Dendritic cell treated with granulocyte-macrophage colony-stimulating factor and Interleukin-4, amounts not matched to agents 40 ng/mL and 50 ng/mL, for 4 days (primary cell): Measurements from ENCODE around the gene TECPR2.
"Not testable (repeated sequence)": the region's sequence is repeated elsewhere in the genome, so short reads cannot be mapped to it uniquely, and the experiment has no call there.

Experiments
- H3K27ac Mint-ChIP-seq: one replicate; pipeline ENCODE4 v1.8.0; 2022; ENCODE audit warnings: mild to moderate bottlenecking, mixed read lengths
- H3K27me3 Mint-ChIP-seq: one replicate; pipeline ENCODE4 v1.8.0; 2022; ENCODE audit warnings: mild to moderate bottlenecking, mixed read lengths
- H3K36me3 Mint-ChIP-seq: one replicate; pipeline ENCODE4 v1.8.0; 2022; ENCODE audit warnings: low read depth, mixed read lengths
- H3K4me1 Mint-ChIP-seq: one replicate; pipeline ENCODE4 v1.8.0; 2022; ENCODE audit warnings: low read depth, mixed read lengths
- H3K4me3 Mint-ChIP-seq: one replicate; pipeline ENCODE4 v1.8.0; 2022; ENCODE audit warnings: mild to moderate bottlenecking, moderate library complexity, mixed read lengths
- H3K9me3 Mint-ChIP-seq: one replicate; pipeline ENCODE4 v1.8.0; 2022; ENCODE audit warnings: mixed read lengths
- intact Hi-C: fragments of 100-400 bp; cut with micrococcal nuclease; formaldehyde crosslinking; loops from one replicate; pipeline ENCODE4 v1.15.0; 2022

TECPR2 gene

DNA sequence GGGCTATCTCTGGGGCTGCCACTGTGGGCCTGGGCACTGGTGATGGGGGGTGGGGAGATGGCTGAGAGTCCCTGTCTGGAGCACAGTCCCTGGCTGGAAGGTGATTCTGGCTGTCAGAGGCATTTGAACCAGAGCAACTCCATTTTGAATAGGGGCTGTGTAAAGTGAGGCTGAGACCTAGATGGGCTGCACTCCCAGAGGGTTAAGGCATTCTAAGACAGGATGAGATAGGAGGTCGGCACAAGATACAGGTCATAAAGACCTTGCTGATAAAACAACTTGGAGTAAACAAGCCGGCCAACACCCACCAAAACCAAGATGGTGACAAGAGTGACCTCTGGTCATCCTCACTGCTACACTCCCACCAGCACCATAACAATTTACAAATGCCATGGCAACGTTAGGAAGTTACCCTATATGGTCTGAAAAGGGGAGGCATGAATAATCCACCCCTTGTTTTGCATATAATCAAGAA is 188.2 kb downstream of the TECPR2 start:
- H3K4me3 Mint-ChIP-seq, H3K36me3 Mint-ChIP-seq, H3K27ac Mint-ChIP-seq, intact Hi-C loops, H3K9me3 Mint-ChIP-seq: not testable (repeated sequence)
- Mint-ChIP-seq H3K4me1 (peaks cover 19% of the 10 kb centered on the region), H3K27me3 (peaks cover 44% of the 10 kb centered on the region)
